Osteoblast (primary cell): ENCODE measurements around the gene HEATR5A. TPM values are rescaled to one million over a fixed set of nuclear protein-coding genes. Genes with fewer than 3 reads are reported as not detected.

ENCODE experiments used
- DNase-seq: peaks from one replicate; pipeline ENCODE4 v3.0.0; 2011; ENCODE audit warnings: low spot score, mixed read lengths; ENCODE audit not compliant: insufficient read length; ENCODE audit errors: missing footprints
- H2AFZ ChIP-seq: 2 replicates; pipeline ENCODE4 v1.6.0; 2011; ENCODE audit warnings: mild to moderate bottlenecking, low read length
- H3K27ac ChIP-seq: 2 replicates; pipeline ENCODE4 v1.5.1; 2011; ENCODE audit warnings: mild to moderate bottlenecking, low read depth, low read length, moderate library complexity
- H3K27me3 ChIP-seq: 2 replicates; pipeline ENCODE4 v1.6.0; 2012; ENCODE audit warnings: mild to moderate bottlenecking, control low read depth, inconsistent platforms, low read length, moderate library complexity; ENCODE audit not compliant: insufficient read depth
- H3K36me3 ChIP-seq: 2 replicates; pipeline ENCODE4 v1.5.1; 2011; ENCODE audit warnings: mild to moderate bottlenecking, low read length, control low read depth, moderate library complexity; ENCODE audit not compliant: insufficient read depth
- H3K4me1 ChIP-seq: 2 replicates; pipeline ENCODE4 v1.5.1; 2011; ENCODE audit warnings: mild to moderate bottlenecking, low read length, control low read depth, moderate library complexity; ENCODE audit not compliant: insufficient read depth
- H3K4me2 ChIP-seq: 2 replicates; pipeline ENCODE4 v1.6.0; 2011; ENCODE audit warnings: mild to moderate bottlenecking, low read length; ENCODE audit not compliant: insufficient read depth
- H3K4me3 ChIP-seq: fragments of 200-600 bp; sonication (generic); 3 replicates; pipeline ENCODE4 v1.5.1; 2012; ENCODE audit warnings: mild to moderate bottlenecking, low read length, inconsistent platforms; ENCODE audit not compliant: insufficient read depth
- H3K79me2 ChIP-seq: 2 replicates; pipeline ENCODE4 v1.6.0; 2012; ENCODE audit warnings: mild to moderate bottlenecking, low read length, control low read depth, inconsistent platforms; ENCODE audit not compliant: insufficient read depth
- H3K9me3 ChIP-seq: 2 replicates; pipeline ENCODE4 v1.5.1; 2011; ENCODE audit warnings: low read depth, low read length, control low read depth
- H4K20me1 ChIP-seq: 2 replicates; pipeline ENCODE4 v1.6.0; 2012; ENCODE audit warnings: mild to moderate bottlenecking, low read length, control low read depth; ENCODE audit not compliant: insufficient read depth
- total RNA-seq: library from RNA; depleted of rRNA; stranded (reverse); fragments of >200 nt; gene quantifications from 2 replicates; pipeline ENCODE4 v1.2.3, GENCODE V29; 2012
- TF ChIP-seq, protein P1 (sequence below): IDR thresholded peaks from 2 replicates; pipeline ENCODE4 v1.5.1; 2011; ENCODE audit warnings: mild to moderate bottlenecking, low read depth, low read length, moderate library complexity; ENCODE audit errors: extremely low read depth

Gene HEATR5A
- total RNA-seq, 1 donor: 46.0 TPM

DNA sequence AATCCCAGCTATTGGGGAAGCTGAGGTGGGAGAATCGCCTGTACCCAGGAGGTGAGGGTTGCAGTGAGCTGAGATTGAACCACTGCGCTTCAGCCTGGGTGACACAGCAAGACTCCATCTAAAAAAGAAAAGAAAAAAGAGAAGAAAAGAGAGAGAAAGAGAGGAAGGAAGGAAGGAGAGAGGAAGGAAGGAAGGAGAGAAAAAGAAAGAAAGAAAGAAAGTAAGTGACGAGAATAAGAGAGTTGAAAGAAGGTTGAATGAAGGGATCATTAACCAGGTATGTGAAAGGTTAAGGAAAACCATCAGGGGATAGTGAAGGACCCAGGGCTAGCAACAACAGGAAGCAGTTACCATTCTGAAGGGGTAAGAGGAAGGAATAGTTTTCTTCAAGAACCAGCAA is 41.2 kb upstream of the HEATR5A start:
- no peaks in the 10 kb centered on the region for H3K9me3 ChIP-seq
- H2AFZ ChIP-seq: peak overlapping the region; percentile 20
- no peaks in the 10 kb centered on the region for H3K27me3 ChIP-seq
- H4K20me1 ChIP-seq: no peaks in the 10 kb centered on the region
- no peak overlapping the region for H3K4me2 ChIP-seq
- H3K36me3 ChIP-seq: no peaks in the 10 kb centered on the region
- no peak overlapping the region for H3K4me3 ChIP-seq
- peaks cover 6% of the 10 kb centered on the region for H3K4me1 ChIP-seq
- no peak overlapping the region for H3K27ac ChIP-seq
- no peak for DNase-seq
- H3K79me2 ChIP-seq: peaks cover 3% of the 10 kb centered on the region
- TF ChIP-seq, protein P1, sequence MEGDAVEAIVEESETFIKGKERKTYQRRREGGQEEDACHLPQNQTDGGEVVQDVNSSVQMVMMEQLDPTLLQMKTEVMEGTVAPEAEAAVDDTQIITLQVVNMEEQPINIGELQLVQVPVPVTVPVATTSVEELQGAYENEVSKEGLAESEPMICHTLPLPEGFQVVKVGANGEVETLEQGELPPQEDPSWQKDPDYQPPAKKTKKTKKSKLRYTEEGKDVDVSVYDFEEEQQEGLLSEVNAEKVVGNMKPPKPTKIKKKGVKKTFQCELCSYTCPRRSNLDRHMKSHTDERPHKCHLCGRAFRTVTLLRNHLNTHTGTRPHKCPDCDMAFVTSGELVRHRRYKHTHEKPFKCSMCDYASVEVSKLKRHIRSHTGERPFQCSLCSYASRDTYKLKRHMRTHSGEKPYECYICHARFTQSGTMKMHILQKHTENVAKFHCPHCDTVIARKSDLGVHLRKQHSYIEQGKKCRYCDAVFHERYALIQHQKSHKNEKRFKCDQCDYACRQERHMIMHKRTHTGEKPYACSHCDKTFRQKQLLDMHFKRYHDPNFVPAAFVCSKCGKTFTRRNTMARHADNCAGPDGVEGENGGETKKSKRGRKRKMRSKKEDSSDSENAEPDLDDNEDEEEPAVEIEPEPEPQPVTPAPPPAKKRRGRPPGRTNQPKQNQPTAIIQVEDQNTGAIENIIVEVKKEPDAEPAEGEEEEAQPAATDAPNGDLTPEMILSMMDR: no peak

DNA sequence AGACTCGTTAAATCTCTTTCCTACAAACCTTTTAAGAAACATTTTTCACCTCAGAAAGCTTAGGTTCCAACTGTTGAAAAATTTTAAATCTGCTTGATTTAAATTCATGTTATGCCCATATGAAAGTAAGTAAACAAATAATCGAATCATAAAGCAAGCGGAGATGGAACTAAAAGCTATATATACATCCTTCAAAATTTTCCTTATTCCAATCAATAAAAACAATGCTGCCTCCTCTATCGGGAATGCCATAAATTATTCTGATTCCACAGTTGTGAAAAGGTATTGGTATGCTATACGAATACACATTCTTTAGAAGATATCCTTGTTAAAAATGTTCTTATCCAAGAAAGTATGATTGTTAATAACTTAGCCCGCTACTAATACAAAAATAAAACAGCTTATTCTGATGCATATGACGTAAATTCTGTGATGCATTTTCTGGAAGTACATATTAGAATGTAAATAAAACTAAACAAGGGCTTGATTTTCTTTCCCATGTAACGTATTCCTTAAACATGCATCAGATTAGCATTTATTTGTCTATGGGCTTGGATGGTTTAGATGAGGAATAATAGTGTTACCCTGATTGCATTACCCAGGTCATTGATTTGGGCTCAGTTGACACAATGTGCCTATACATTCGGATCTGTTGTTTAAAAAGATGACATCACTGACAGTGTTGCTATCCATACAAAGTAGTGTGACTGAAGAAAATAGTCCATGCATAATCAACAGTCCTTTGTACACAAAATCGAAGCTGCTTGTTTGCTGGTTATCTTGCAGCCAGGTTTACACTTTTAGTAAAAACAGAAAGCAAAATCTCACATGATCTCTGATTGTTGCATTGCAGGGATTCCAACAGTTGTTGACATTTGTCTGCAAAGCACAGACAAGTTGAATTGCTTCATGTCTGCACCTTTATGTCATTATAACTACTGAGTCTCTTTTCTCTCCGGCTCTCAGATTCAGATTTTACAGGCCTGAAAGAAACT is 37.6 kb upstream of the HEATR5A start:
- Histone ChIP-seq H2AFZ (peak overlapping the region; percentile 44), H3K36me3 (no peaks in the 10 kb centered on the region), H3K27me3 (no peaks in the 10 kb centered on the region), H3K4me2 (peak overlapping the region; percentile 95), H3K4me1 (peaks cover 10% of the 10 kb centered on the region), H3K79me2 (peaks cover 16% of the 10 kb centered on the region), H3K27ac (no peak overlapping the region), H4K20me1 (no peaks in the 10 kb centered on the region), H3K4me3 (peak overlapping the region; percentile 94), H3K9me3 (no peaks in the 10 kb centered on the region)
- no peak for DNase-seq
- TF ChIP-seq, protein P1: no peak

DNA sequence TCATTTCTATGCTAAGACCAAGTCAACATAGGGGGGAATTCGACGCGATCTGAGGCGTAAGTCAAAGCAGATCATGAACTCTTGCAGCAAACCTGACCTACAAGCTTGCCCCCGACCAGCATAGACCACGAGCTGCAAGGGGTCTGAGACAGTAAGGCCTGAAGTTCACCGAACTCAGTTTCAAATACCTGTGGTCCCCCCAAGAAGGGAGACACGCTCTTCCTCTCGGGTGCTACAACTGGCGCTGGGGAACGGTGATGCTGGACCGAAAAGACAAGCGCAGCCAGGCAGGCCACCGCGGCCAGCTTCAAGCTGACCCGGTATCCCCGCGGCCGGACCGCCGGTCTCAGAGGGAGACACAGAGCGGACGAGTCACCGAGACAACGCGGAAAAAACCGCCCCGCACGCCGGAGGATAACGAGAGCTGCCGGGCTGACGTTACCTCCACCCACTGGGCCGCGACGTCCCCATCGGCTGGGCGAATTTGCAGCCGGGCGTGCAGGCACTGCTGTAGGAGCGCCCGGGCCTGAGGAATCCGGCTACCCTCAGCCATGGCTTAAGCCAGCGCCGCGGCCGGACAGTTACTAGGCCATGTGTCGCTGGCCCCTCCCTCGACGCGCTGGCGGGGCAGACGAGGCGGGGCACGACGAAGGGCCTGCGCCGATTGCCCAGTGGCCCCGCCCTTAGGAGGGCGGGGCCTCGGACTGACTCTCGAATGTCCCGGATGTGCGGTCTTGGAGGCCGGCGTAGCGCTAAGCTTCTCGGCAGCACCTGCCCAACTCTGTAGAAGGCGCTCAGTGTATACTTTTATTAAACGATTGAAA is 36.7 kb upstream of the HEATR5A start, which contains the start of gene DTD2:
Gene DTD2, minus strand, starts transcription at position 666 of the 824 bp plus-strand sequence. Its CDS starts 113 bp downstream, at position 553.
- H3K4me2 ChIP-seq: peak within 1 kb of the TSS; percentile 95
- H3K4me3 ChIP-seq: peak within 1 kb of the TSS; percentile 94
- no peaks in the 10 kb centered on the region for H4K20me1 ChIP-seq
- H3K9me3 ChIP-seq: no peaks in the 10 kb centered on the region
- no peaks in the 10 kb centered on the region for H3K27me3 ChIP-seq
- H3K4me1 ChIP-seq: peaks cover 10% of the 10 kb centered on the region
- H3K79me2 ChIP-seq: peaks cover 16% of the 10 kb centered on the region
- H3K36me3 ChIP-seq: peaks cover 5% of the 10 kb centered on the region
- peak within 1 kb of the TSS; percentile 92 for H3K27ac ChIP-seq
- peak within 1 kb of the TSS; percentile 98 for H2AFZ ChIP-seq
- TF ChIP-seq, protein P1: no peak
- DNase-seq: peak; percentile 91
